SK-N-SH treated with all-trans-retinoic acid at 6 μM for 48 hours (cell line): Measurements from ENCODE around the gene INTS15.

ENCODE experiments used
- CSDC2 ChIP-seq: fragments of 250-450 bp; sonication (Bioruptor Pico); IDR thresholded peaks from 2 replicates; pipeline ENCODE4 v1.5.0; 2020; ENCODE audit warnings: mild to moderate bottlenecking, moderate library complexity
- ESRRG ChIP-seq: fragments of 250-450 bp; sonication (Bioruptor Pico); IDR thresholded peaks from 2 replicates; pipeline ENCODE4 v1.6.1; 2021; ENCODE audit warnings: mild to moderate bottlenecking
- GLIS3 ChIP-seq: fragments of 250-450 bp; sonication (Bioruptor Pico); IDR thresholded peaks from 2 replicates; pipeline ENCODE4 v1.5.0; 2020; ENCODE audit warnings: mild to moderate bottlenecking, moderate library complexity
- OSR1 ChIP-seq: fragments of 250-450 bp; sonication (Bioruptor Pico); IDR thresholded peaks from 2 replicates; pipeline ENCODE4 v1.8.0; 2022; ENCODE audit warnings: moderate library complexity, mild to moderate bottlenecking, inconsistent platforms
- PPARA ChIP-seq: fragments of 250-450 bp; sonication (Bioruptor Pico); IDR thresholded peaks from 2 replicates; pipeline ENCODE4 v1.5.0; 2020; ENCODE audit warnings: mild to moderate bottlenecking, borderline replicate concordance
- RARB ChIP-seq: fragments of 250-450 bp; sonication (Bioruptor Pico); IDR thresholded peaks from 2 replicates; pipeline ENCODE4 v1.8.0; 2021; ENCODE audit warnings: mild to moderate bottlenecking, moderate library complexity
- SNAI2 ChIP-seq: fragments of 250-450 bp; sonication (Bioruptor Pico); IDR thresholded peaks from 2 replicates; pipeline ENCODE4 v1.5.0; 2020; ENCODE audit warnings: mild to moderate bottlenecking, moderate library complexity
- ZNF8 ChIP-seq: fragments of 450-650 bp; formaldehyde crosslinking; IDR thresholded peaks from 2 replicates; pipeline ENCODE4 v1.5.0; 2020; ENCODE audit warnings: mild to moderate bottlenecking, moderate library complexity
- TF ChIP-seq, protein P1 (sequence below): fragments of 250-450 bp; sonication (Bioruptor Pico); IDR thresholded peaks from 2 replicates; pipeline ENCODE4 v1.5.1; 2020; ENCODE audit warnings: low read depth, mild to moderate bottlenecking, moderate library complexity

DNA sequence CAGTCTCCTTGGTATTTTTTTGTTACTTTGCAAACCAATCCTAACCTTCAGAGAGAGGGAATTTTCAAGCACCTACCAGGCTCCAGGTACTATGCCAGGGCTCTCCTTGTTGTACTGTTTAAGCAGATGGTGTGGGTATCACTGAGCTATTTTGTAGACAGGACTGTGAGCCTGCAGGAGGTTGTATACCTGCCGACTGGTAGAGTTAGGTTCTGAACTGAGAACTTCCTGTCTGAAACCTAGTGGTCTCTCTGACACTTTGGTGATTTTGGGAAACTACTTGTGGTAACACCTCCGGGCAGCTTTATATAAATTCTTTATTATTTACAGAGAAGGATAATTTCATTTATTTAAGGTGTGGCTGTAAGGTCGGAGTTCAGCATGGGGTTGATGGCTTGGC, 30.1 kb downstream of the INTS15 start:
- TF ChIP-seq, protein P1, sequence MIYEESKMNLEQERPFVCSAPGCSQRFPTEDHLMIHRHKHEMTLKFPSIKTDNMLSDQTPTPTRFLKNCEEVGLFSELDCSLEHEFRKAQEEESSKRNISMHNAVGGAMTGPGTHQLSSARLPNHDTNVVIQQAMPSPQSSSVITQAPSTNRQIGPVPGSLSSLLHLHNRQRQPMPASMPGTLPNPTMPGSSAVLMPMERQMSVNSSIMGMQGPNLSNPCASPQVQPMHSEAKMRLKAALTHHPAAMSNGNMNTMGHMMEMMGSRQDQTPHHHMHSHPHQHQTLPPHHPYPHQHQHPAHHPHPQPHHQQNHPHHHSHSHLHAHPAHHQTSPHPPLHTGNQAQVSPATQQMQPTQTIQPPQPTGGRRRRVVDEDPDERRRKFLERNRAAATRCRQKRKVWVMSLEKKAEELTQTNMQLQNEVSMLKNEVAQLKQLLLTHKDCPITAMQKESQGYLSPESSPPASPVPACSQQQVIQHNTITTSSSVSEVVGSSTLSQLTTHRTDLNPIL, result no peak
- no peak for TF ChIP-seq CSDC2 (CRISPR knock-in tag)
- TF ChIP-seq ZNF8 (CRISPR knock-in tag), result no peak
- TF ChIP-seq OSR1 (CRISPR knock-in tag), result no peak
- TF ChIP-seq GLIS3 (CRISPR knock-in tag), result no peak
- no peak for TF ChIP-seq RARB (CRISPR knock-in tag)
- no peak for TF ChIP-seq ESRRG (CRISPR knock-in tag)
- no peak for TF ChIP-seq PPARA (CRISPR knock-in tag)
- TF ChIP-seq SNAI2, result no peak
